ENCODE data around the gene NACC2.

Gene NACC2

GRCh38 chr9:136048560-136049411 is 46.3 kb downstream of the NACC2 start:
- H3K27ac ChIP-seq (ENCODE audit: low read length), result no peak overlapping the region
- no peaks in the 10 kb centered on the region for H3K4me1 ChIP-seq (ENCODE audit: low read length)
- no peak overlapping the region for H3K9ac ChIP-seq (ENCODE audit: low read length)
- no peaks in the 10 kb centered on the region for H3K79me2 ChIP-seq (ENCODE audit: low read length)
- no peaks in the 10 kb centered on the region for H3K9me3 ChIP-seq (ENCODE audit: insufficient read depth, low read length)
- H3K27me3 ChIP-seq (ENCODE audit: low read depth, low read length), result 0 out of 2 replicates have a peak, but pooled peaks cover under 1% of the 10 kb centered on the region
- no peaks in the 10 kb centered on the region for H4K20me1 ChIP-seq (ENCODE audit: insufficient read depth, low read length)
- TF ChIP-seq EZH2phosphoT487 (IDR thresholded peaks at IDR 0.05; ENCODE audit: low read depth) (no peak), CTCF (IDR thresholded peaks at IDR 0.05; ENCODE audit: low read depth, low read length) (no peak)
- no peak overlapping the region for H3K4me3 ChIP-seq (ENCODE audit: low read length)
- H3K36me3 ChIP-seq (replicated peaks; ENCODE audit: low read depth, low read length), result no peaks in the 10 kb centered on the region
- no peak overlapping the region for H3K4me2 ChIP-seq (ENCODE audit: low read length)
- H2AFZ ChIP-seq (ENCODE audit: low read depth, low read length), result no peak overlapping the region

DNA sequence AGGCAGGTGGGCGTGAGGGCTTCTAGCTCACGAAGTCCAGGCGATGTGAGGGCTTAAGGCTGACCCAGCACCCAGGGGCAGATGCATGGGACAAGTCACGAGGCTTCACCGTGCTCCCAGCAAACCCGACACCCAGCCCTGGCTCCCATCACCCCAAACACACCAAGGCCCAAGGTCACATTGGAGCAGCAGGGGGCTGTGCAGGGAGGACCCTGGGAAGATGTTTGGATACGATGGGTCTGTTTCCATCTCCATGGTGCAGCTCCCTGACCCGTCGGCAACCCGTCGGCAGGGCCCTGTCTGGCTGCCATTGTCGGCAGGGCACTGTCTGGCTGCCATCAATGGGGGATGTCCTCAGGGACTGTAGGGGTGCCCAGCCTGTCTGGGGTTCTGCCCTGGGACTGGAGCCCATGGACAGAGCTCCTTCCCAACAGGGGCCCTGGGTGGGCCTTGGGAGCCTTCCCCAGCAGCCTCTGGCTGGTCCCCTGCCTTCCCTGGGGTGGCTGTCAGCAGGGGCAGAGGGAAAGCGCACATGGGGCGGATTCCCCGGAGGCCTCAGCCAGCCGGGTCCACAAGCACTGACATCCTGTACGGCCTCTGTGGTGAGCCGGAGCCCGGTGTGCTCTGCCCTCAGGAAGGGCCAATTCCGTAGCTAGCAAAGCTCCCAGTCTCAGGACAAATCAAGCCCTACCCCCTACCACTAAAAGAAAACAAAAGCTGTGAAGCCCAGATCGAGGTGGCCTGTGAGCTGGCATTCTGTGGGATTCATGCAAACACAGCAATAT is 47.1 kb downstream of the NACC2 start:
- no peak overlapping the region for H2AFZ ChIP-seq (ENCODE audit: low read depth, low read length)
- H3K27me3 ChIP-seq (ENCODE audit: low read depth, low read length), result 0 out of 2 replicates have a peak, but pooled peaks cover 4% of the 10 kb centered on the region
- H3K9ac ChIP-seq (ENCODE audit: low read length), result no peak overlapping the region
- H3K9me3 ChIP-seq (ENCODE audit: insufficient read depth, low read length), result no peaks in the 10 kb centered on the region
- H3K4me1 ChIP-seq (ENCODE audit: low read length), result no peaks in the 10 kb centered on the region
- TF ChIP-seq EZH2phosphoT487 (IDR thresholded peaks at IDR 0.05; ENCODE audit: low read depth) (no peak), CTCF (IDR thresholded peaks at IDR 0.05; ENCODE audit: low read depth, low read length) (no peak)
- no peak overlapping the region for H3K27ac ChIP-seq (ENCODE audit: low read length)
- no peaks in the 10 kb centered on the region for H3K36me3 ChIP-seq (replicated peaks; ENCODE audit: low read depth, low read length)
- H3K4me2 ChIP-seq (ENCODE audit: low read length), result no peak overlapping the region
- H3K4me3 ChIP-seq (ENCODE audit: low read length), result no peak overlapping the region
- H3K79me2 ChIP-seq (ENCODE audit: low read length), result no peaks in the 10 kb centered on the region
- no peaks in the 10 kb centered on the region for H4K20me1 ChIP-seq (ENCODE audit: insufficient read depth, low read length)

DNA sequence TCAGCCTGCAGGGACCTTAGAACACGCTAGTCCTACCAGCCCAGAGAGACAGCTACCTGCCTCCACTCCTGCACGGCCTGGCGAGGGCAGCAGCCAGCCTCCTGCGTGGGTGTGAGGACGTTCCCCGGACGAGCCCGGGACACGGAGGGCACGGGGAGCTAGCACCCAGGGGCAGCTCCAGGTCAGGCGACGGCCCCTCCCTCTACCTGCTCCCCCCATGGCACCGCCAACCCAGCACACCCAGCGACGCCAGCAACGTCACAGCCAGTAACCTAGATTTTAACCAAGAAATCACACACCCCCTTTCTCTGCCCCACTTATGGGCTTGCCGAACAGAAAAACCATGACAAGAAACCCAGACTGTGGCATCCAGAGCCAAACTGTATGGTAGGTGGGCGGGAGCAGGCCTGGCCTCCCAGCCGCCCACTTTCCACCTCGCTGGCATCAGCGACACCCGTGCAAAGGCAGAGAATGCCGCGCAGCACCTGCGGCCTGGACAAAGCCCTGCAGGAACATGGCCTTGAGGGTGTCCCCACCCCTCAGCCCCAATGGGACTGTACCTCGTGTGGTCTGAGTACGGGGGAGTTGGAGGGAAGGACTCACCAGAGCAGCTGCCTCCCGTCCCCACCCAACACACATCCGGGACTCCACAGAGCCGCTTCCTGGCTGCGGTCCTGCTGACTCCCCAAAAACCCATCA is 47.9 kb downstream of the NACC2 start:
- no peaks in the 10 kb centered on the region for H3K36me3 ChIP-seq (replicated peaks; ENCODE audit: low read depth, low read length)
- no peaks in the 10 kb centered on the region for H4K20me1 ChIP-seq (ENCODE audit: insufficient read depth, low read length)
- no peak overlapping the region for H3K9ac ChIP-seq (ENCODE audit: low read length)
- H2AFZ ChIP-seq (ENCODE audit: low read depth, low read length), result no peak overlapping the region
- H3K27ac ChIP-seq (ENCODE audit: low read length), result no peak overlapping the region
- H3K79me2 ChIP-seq (ENCODE audit: low read length), result no peaks in the 10 kb centered on the region
- TF ChIP-seq CTCF (IDR thresholded peaks at IDR 0.05; ENCODE audit: low read depth, low read length), result no peak
- TF ChIP-seq EZH2phosphoT487 (IDR thresholded peaks at IDR 0.05; ENCODE audit: low read depth), result no peak
- H3K27me3 ChIP-seq (ENCODE audit: low read depth, low read length), result 0 out of 2 replicates have a peak, but pooled peaks cover 4% of the 10 kb centered on the region
- H3K9me3 ChIP-seq (ENCODE audit: insufficient read depth, low read length), result no peaks in the 10 kb centered on the region
- H3K4me2 ChIP-seq (ENCODE audit: low read length), result no peak overlapping the region
- H3K4me1 ChIP-seq (ENCODE audit: low read length), result no peaks in the 10 kb centered on the region
- H3K4me3 ChIP-seq (ENCODE audit: low read length), result no peak overlapping the region

Data from OCI-LY3 (cell line).